ENCODE results near the gene NAV3. TPM values are rescaled to one million over a fixed set of nuclear protein-coding genes. Genes with fewer than 3 reads are reported as not detected.
A peak's percentile ranks its signal among the peaks of the same experiment; 100 is the strongest.

NAV3 gene
- total and polyA plus RNA-seq, 2 experiments from 2014 or later, result 4.0 to 12.0 TPM

GRCh38 chr12:78096909-78097597 is 266.4 kb downstream of the NAV3 start (continued):
- TF ChIP-seq, protein P1, sequence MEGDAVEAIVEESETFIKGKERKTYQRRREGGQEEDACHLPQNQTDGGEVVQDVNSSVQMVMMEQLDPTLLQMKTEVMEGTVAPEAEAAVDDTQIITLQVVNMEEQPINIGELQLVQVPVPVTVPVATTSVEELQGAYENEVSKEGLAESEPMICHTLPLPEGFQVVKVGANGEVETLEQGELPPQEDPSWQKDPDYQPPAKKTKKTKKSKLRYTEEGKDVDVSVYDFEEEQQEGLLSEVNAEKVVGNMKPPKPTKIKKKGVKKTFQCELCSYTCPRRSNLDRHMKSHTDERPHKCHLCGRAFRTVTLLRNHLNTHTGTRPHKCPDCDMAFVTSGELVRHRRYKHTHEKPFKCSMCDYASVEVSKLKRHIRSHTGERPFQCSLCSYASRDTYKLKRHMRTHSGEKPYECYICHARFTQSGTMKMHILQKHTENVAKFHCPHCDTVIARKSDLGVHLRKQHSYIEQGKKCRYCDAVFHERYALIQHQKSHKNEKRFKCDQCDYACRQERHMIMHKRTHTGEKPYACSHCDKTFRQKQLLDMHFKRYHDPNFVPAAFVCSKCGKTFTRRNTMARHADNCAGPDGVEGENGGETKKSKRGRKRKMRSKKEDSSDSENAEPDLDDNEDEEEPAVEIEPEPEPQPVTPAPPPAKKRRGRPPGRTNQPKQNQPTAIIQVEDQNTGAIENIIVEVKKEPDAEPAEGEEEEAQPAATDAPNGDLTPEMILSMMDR (conservative IDR thresholded peaks at IDR 0.05; ENCODE audit: low read depth in 2 of 2), result peak in 1 of 2 experiments; percentile 18; a peak in 1 of 4 replicates

GRCh38 chr12:78099806-78100205 is 269.1 kb downstream of the NAV3 start:
- H3K27ac Mint-ChIP-seq, result no peak overlapping the region
- H3K79me2 ChIP-seq (replicated peaks; ENCODE audit: insufficient read depth), result no peaks in the 10 kb centered on the region
- H4K20me1 ChIP-seq (replicated peaks; ENCODE audit: insufficient read depth), result no peaks in the 10 kb centered on the region
- no peak overlapping the region for H3K4me3 ChIP-seq
- no peaks in the 10 kb centered on the region for H3K27me3 ChIP-seq (ENCODE audit: insufficient read depth)
- no peaks in the 10 kb centered on the region for H3K36me3 ChIP-seq (ENCODE audit: insufficient read depth)
- no peaks in the 10 kb centered on the region for H3K9me3 Mint-ChIP-seq
- H3K4me1 ChIP-seq (ENCODE audit: insufficient read depth), result no peaks in the 10 kb centered on the region
- TF ChIP-seq EZH2 (IDR thresholded peaks at IDR 0.05; ENCODE audit: low read depth, unreplicated experiment), result no peak
- TF ChIP-seq, protein P2, sequence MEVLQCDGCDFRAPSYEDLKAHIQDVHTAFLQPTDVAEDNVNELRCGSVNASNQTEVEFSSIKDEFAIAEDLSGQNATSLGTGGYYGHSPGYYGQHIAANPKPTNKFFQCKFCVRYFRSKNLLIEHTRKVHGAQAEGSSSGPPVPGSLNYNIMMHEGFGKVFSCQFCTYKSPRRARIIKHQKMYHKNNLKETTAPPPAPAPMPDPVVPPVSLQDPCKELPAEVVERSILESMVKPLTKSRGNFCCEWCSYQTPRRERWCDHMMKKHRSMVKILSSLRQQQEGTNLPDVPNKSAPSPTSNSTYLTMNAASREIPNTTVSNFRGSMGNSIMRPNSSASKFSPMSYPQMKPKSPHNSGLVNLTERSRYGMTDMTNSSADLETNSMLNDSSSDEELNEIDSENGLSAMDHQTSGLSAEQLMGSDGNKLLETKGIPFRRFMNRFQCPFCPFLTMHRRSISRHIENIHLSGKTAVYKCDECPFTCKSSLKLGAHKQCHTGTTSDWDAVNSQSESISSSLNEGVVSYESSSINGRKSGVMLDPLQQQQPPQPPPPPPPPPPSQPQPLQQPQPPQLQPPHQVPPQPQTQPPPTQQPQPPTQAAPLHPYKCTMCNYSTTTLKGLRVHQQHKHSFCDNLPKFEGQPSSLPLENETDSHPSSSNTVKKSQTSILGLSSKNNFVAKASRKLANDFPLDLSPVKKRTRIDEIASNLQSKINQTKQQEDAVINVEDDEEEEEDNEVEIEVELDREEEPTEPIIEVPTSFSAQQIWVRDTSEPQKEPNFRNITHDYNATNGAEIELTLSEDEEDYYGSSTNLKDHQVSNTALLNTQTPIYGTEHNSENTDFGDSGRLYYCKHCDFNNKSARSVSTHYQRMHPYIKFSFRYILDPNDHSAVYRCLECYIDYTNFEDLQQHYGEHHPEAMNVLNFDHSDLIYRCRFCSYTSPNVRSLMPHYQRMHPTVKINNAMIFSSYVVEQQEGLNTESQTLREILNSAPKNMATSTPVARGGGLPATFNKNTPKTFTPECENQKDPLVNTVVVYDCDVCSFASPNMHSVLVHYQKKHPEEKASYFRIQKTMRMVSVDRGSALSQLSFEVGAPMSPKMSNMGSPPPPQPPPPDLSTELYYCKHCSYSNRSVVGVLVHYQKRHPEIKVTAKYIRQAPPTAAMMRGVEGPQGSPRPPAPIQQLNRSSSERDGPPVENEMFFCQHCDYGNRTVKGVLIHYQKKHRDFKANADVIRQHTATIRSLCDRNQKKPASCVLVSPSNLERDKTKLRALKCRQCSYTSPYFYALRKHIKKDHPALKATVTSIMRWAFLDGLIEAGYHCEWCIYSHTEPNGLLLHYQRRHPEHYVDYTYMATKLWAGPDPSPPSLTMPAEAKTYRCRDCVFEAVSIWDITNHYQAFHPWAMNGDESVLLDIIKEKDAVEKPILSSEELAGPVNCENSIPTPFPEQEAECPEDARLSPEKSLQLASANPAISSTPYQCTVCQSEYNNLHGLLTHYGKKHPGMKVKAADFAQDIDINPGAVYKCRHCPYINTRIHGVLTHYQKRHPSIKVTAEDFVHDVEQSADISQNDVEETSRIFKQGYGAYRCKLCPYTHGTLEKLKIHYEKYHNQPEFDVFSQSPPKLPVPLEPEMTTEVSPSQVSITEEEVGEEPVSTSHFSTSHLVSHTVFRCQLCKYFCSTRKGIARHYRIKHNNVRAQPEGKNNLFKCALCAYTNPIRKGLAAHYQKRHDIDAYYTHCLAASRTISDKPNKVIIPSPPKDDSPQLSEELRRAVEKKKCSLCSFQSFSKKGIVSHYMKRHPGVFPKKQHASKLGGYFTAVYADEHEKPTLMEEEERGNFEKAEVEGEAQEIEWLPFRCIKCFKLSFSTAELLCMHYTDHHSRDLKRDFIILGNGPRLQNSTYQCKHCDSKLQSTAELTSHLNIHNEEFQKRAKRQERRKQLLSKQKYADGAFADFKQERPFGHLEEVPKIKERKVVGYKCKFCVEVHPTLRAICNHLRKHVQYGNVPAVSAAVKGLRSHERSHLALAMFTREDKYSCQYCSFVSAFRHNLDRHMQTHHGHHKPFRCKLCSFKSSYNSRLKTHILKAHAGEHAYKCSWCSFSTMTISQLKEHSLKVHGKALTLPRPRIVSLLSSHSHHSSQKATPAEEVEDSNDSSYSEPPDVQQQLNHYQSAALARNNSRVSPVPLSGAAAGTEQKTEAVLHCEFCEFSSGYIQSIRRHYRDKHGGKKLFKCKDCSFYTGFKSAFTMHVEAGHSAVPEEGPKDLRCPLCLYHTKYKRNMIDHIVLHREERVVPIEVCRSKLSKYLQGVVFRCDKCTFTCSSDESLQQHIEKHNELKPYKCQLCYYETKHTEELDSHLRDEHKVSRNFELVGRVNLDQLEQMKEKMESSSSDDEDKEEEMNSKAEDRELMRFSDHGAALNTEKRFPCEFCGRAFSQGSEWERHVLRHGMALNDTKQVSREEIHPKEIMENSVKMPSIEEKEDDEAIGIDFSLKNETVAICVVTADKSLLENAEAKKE (CRISPR knock-in tag; IDR thresholded peaks at IDR 0.05), result no peak
- TF ChIP-seq CREB1 (CRISPR knock-in tag; IDR thresholded peaks at IDR 0.05; ENCODE audit: low read depth), result no peak
- TF ChIP-seq STAT1 (IDR thresholded peaks at IDR 0.05; ENCODE audit: unreplicated experiment), result no peak
- no peak for TF ChIP-seq EZH2phosphoT487 (IDR thresholded peaks at IDR 0.05; ENCODE audit: unreplicated experiment)
- no peak overlapping the region for H3K27ac ChIP-seq (ENCODE audit: low read depth)
- H3K4me2 ChIP-seq, result no peak overlapping the region
- no peak overlapping the region for H2AFZ ChIP-seq
- H3K36me3 Mint-ChIP-seq (ENCODE audit: low read depth), result no peaks in the 10 kb centered on the region
- no peaks in the 10 kb centered on the region for H3K9me2 ChIP-seq (ENCODE audit: insufficient read depth)
- ATAC-seq (no peak), DNase-seq (ENCODE audit: low spot score) (no peak)
- no peak overlapping the region for H3K4me3 Mint-ChIP-seq
- no peaks in the 10 kb centered on the region for H3K4me1 Mint-ChIP-seq
- H3K27me3 Mint-ChIP-seq (ENCODE audit: insufficient read depth, low read depth, poor library complexity), result no peaks in the 10 kb centered on the region
- H3F3A ChIP-seq (replicated peaks; ENCODE audit: low read depth), result no peaks in the 10 kb centered on the region
